ENCODE measurements around the gene ARHGEF3.
"Not testable (repeated sequence)": the region's sequence is repeated elsewhere in the genome, so short reads cannot be mapped to it uniquely, and the experiment has no call there.

ARHGEF3 gene

GRCh38 chr3:56725175-56725574, 76.6 kb downstream of the ARHGEF3 start:
- DNase-seq (ENCODE audit: low spot score), result no peak

GRCh38 chr3:56724676-56725075, 77.1 kb downstream of the ARHGEF3 start:
- DNase-seq (ENCODE audit: low spot score), result no peak

- no peak for DNase-seq (ENCODE audit: low spot score)
Observed at GRCh38 chr3:56720849-56721248, 80.9 kb downstream of the ARHGEF3 start.

- not testable (repeated sequence) for DNase-seq (ENCODE audit: low spot score)
Observed at GRCh38 chr3:56718809-56719208, 82.9 kb downstream of the ARHGEF3 start.

GRCh38 chr3:56711344-56711743, 90.4 kb downstream of the ARHGEF3 start:
- no peak for DNase-seq (ENCODE audit: low spot score)

GRCh38 chr3:56707412-56707811, 94.3 kb downstream of the ARHGEF3 start:
- DNase-seq (ENCODE audit: low spot score), result not testable (repeated sequence)

- DNase-seq (ENCODE audit: low spot score), result no peak
Observed at GRCh38 chr3:56706629-56707028, 95.1 kb downstream of the ARHGEF3 start.

GRCh38 chr3:56704706-56705105, 97.0 kb downstream of the ARHGEF3 start:
- DNase-seq (ENCODE audit: low spot score), result no peak

- DNase-seq (ENCODE audit: low spot score), result peak; percentile 78
Observed at GRCh38 chr3:56702490-56703315, 99.0 kb downstream of the ARHGEF3 start.

- DNase-seq (ENCODE audit: low spot score), result no peak
Observed at GRCh38 chr3:56700151-56700550, 101.6 kb downstream of the ARHGEF3 start.

GRCh38 chr3:56694867-56695683, 106.7 kb downstream of the ARHGEF3 start:
- DNase-seq (ENCODE audit: low spot score), result no peak

- DNase-seq (ENCODE audit: low spot score), result no peak
Observed at GRCh38 chr3:56693750-56694149, 108.0 kb downstream of the ARHGEF3 start.

GRCh38 chr3:56692520-56693433, 109.0 kb downstream of the ARHGEF3 start:
- DNase-seq (ENCODE audit: low spot score), result not testable (repeated sequence)

GRCh38 chr3:56692001-56692365, 109.8 kb downstream of the ARHGEF3 start:
- DNase-seq (ENCODE audit: low spot score), result not testable (repeated sequence)

GRCh38 chr3:56691165-56692000, 110.4 kb downstream of the ARHGEF3 start:
- DNase-seq (ENCODE audit: low spot score), result no peak

GRCh38 chr3:56689303-56689702, 112.4 kb downstream of the ARHGEF3 start:
- DNase-seq (ENCODE audit: low spot score), result no peak

GRCh38 chr3:56688191-56688590, 113.6 kb downstream of the ARHGEF3 start:
- DNase-seq (ENCODE audit: low spot score), result no peak

- no peak for DNase-seq (ENCODE audit: low spot score)
Observed at GRCh38 chr3:56684029-56684428, 117.7 kb downstream of the ARHGEF3 start.

- DNase-seq (ENCODE audit: low spot score), result peak; percentile 81
Observed at GRCh38 chr3:56683122-56683817, 118.5 kb downstream of the ARHGEF3 start, which contains the start of gene TASOR. TASOR (minus strand) TSS chr3:56683265; CDS start chr3:56683006, 259 bp downstream.

GRCh38 chr3:56682462-56683121, 119.2 kb downstream of the ARHGEF3 start:
- DNase-seq (ENCODE audit: low spot score), result peak; percentile 64
